SU-DHL-6 (cell line): Measurements from ENCODE around the gene OR2V2.

Experiments
- EZH2phosphoT487 ChIP-seq: fragments of 200-600 bp; sonication (generic), shearing (Covaris generic); conservative IDR thresholded peaks from 2 replicates; pipeline ENCODE4 v1.6.1; 2018; ENCODE audit warnings: mild to moderate bottlenecking, antibody characterized with exemption, low read length, moderate library complexity, mixed read lengths
- TF ChIP-seq, protein P1 (sequence below): fragments of 200-600 bp; sonication (generic); IDR thresholded peaks from one replicate; pipeline ENCODE4 v1.5.1; 2017; ENCODE audit warnings: antibody characterized with exemption, mild to moderate bottlenecking, low read length, moderate library complexity; ENCODE audit not compliant: insufficient read depth, poor library complexity, severe bottlenecking

DNA sequence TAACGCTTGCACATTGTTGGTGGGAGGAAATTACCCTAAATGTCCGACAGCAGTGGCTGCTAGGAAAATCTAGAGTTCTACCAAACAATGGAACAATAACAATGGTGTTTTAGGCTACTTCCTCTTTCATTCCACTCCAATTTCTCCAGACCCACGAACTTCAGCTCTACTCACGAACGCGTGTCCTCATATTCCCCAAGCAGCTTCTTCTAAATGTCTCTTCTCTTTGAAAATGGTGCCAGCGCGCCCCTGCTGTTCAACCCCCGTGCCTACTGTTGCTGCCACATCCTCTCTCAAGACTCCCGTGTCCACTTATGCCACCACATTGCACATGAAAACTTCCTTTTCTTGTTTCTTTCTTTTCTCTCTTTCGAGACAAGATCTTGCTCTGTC, 25.6 kb downstream of the OR2V2 start:
- TF ChIP-seq, protein P1, sequence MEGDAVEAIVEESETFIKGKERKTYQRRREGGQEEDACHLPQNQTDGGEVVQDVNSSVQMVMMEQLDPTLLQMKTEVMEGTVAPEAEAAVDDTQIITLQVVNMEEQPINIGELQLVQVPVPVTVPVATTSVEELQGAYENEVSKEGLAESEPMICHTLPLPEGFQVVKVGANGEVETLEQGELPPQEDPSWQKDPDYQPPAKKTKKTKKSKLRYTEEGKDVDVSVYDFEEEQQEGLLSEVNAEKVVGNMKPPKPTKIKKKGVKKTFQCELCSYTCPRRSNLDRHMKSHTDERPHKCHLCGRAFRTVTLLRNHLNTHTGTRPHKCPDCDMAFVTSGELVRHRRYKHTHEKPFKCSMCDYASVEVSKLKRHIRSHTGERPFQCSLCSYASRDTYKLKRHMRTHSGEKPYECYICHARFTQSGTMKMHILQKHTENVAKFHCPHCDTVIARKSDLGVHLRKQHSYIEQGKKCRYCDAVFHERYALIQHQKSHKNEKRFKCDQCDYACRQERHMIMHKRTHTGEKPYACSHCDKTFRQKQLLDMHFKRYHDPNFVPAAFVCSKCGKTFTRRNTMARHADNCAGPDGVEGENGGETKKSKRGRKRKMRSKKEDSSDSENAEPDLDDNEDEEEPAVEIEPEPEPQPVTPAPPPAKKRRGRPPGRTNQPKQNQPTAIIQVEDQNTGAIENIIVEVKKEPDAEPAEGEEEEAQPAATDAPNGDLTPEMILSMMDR, result peak; percentile 39
- TF ChIP-seq EZH2phosphoT487, result no peak
